ENCODE results near the gene SMARCA4. TPM values are rescaled to one million over a fixed set of nuclear protein-coding genes. Genes with fewer than 3 reads are reported as not detected.

Gene SMARCA4
- total RNA-seq, 2 experiments from 2014 or later = 409 to 554 TPM

DNA sequence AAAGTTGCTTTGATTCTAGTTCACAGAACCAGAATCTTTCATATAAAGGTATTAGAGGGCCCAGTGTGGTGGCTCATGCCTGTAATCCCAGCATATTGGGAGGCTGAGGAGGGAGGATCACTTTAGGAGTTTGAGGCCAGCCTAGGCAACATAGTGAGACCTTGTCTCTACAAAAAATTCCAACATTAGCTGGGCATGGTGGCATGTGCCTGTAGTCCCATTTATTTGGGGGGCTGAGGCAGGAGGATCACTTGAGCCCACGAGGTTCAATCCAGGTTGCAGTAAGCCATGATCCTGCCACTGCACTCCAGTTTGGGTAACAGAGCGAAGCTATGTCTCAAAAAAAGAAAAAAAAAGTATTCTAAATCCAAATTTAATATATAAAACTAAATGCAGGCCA is 137.5 kb downstream of the SMARCA4 start:
- Histone ChIP-seq H3K4me1 (ENCODE audit: insufficient read depth, low read length, poor library complexity, severe bottlenecking) (peaks cover 12% of the 10 kb centered on the region), H2AFZ (ENCODE audit: low read length) (no peak overlapping the region), H3K9me3 (ENCODE audit: low read length) (no peaks in the 10 kb centered on the region), H4K20me1 (ENCODE audit: insufficient read depth, low read length) (peaks cover 22% of the 10 kb centered on the region), H3K27ac (ENCODE audit: low read depth, low read length, poor library complexity, severe bottlenecking) (no peak overlapping the region), H3K79me2 (ENCODE audit: insufficient read depth, low read depth, low read length) (peaks cover 76% of the 10 kb centered on the region), H3K9me2 (ENCODE audit: insufficient read depth, low read length) (no peaks in the 10 kb centered on the region), H3K4me3 (ENCODE audit: low read depth, low read length, poor library complexity, severe bottlenecking) (no peak overlapping the region), H3K36me3 (ENCODE audit: insufficient read depth, low read length) (peaks cover 96% of the 10 kb centered on the region), H3K4me2 (ENCODE audit: low read length) (no peak overlapping the region)
- no peak for TF ChIP-seq EZH2phosphoT487 (IDR thresholded peaks at IDR 0.05; ENCODE audit: borderline replicate concordance, low read depth, low read length)
- no peak for TF ChIP-seq CTCF (conservative IDR thresholded peaks at IDR 0.05; ENCODE audit: low read length)
- no TSS peak for BruUV-seq (replicated peaks)
- ChIA-PET POLR2A (interaction anchor here (1.5 kb wide), 1 partner anchor 48 kb away, joined by 4 read pairs; no protein-coding TSS in a partner anchor), CTCF (ENCODE audit: unreplicated experiment) (no interaction called here)
- intact Hi-C loops (cut with micrococcal nuclease; ENCODE audit: unreplicated experiment) = no loop called here
- no peak for DNase-seq (ENCODE audit: low spot score)

- no peak for DNase-seq (ENCODE audit: low spot score)
- H3K4me2 ChIP-seq (ENCODE audit: low read length) = no peak overlapping the region
- H3K27ac ChIP-seq (ENCODE audit: low read depth, low read length, poor library complexity, severe bottlenecking) = no peak overlapping the region
- H3K9me2 ChIP-seq (ENCODE audit: insufficient read depth, low read length) = no peaks in the 10 kb centered on the region
- H2AFZ ChIP-seq (ENCODE audit: low read length) = no peak overlapping the region
- peaks cover 96% of the 10 kb centered on the region for H3K36me3 ChIP-seq (ENCODE audit: insufficient read depth, low read length)
- no peak for TF ChIP-seq EZH2phosphoT487 (IDR thresholded peaks at IDR 0.05; ENCODE audit: borderline replicate concordance, low read depth, low read length)
- TF ChIP-seq CTCF (conservative IDR thresholded peaks at IDR 0.05; ENCODE audit: low read length) = no peak
- ChIA-PET CTCF (ENCODE audit: unreplicated experiment) (no interaction called here), POLR2A (interaction anchor here (0.7 kb wide), 1 partner anchor 9 kb away, joined by 3 read pairs; no protein-coding TSS in a partner anchor)
- H3K4me1 ChIP-seq (ENCODE audit: insufficient read depth, low read length, poor library complexity, severe bottlenecking) = peaks cover 12% of the 10 kb centered on the region
- intact Hi-C loops (cut with micrococcal nuclease; ENCODE audit: unreplicated experiment) = no loop called here
- peaks cover 17% of the 10 kb centered on the region for H4K20me1 ChIP-seq (ENCODE audit: insufficient read depth, low read length)
- BruUV-seq (replicated peaks) = no TSS peak
- peaks cover 70% of the 10 kb centered on the region for H3K79me2 ChIP-seq (ENCODE audit: insufficient read depth, low read depth, low read length)
- H3K9me3 ChIP-seq (ENCODE audit: low read length) = no peaks in the 10 kb centered on the region
- no peak overlapping the region for H3K4me3 ChIP-seq (ENCODE audit: low read depth, low read length, poor library complexity, severe bottlenecking)
Measured at GRCh38 chr19:11098861-11099260, 138.0 kb downstream of the SMARCA4 start.

DNA sequence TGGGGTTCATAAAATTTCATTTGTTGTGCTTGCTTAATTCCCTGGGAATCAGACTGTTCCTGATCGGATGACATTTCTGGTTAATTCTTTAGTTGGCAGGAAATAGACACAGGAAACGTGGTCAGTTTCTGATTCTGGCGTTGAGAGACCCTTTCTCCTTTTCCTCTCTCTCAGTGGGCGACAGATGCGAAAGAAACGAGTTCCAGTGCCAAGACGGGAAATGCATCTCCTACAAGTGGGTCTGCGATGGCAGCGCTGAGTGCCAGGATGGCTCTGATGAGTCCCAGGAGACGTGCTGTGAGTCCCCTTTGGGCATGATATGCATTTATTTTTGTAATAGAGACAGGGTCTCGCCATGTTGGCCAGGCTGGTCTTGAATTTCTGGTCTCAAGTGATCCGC is 139.2 kb downstream of the SMARCA4 start:
- POLR2A ChIA-PET = interaction anchor here (1.1 kb wide), 1 partner anchor 46 kb away, joined by 3 read pairs; no protein-coding TSS in a partner anchor
- TF ChIP-seq CTCF (conservative IDR thresholded peaks at IDR 0.05; ENCODE audit: low read length) = no peak
- TF ChIP-seq EZH2phosphoT487 (IDR thresholded peaks at IDR 0.05; ENCODE audit: borderline replicate concordance, low read depth, low read length) = no peak
- CTCF ChIA-PET (ENCODE audit: unreplicated experiment) = no interaction called here
- DNase-seq (ENCODE audit: low spot score) = no peak
- Histone ChIP-seq H3K4me1 (ENCODE audit: insufficient read depth, low read length, poor library complexity, severe bottlenecking) (peaks cover 3% of the 10 kb centered on the region), H4K20me1 (ENCODE audit: insufficient read depth, low read length) (peaks cover 9% of the 10 kb centered on the region), H3K36me3 (ENCODE audit: insufficient read depth, low read length) (peaks cover 97% of the 10 kb centered on the region), H3K9me2 (ENCODE audit: insufficient read depth, low read length) (no peaks in the 10 kb centered on the region), H2AFZ (ENCODE audit: low read length) (no peak overlapping the region), H3K4me3 (ENCODE audit: low read depth, low read length, poor library complexity, severe bottlenecking) (no peak overlapping the region), H3K27ac (ENCODE audit: low read depth, low read length, poor library complexity, severe bottlenecking) (no peak overlapping the region), H3K79me2 (ENCODE audit: insufficient read depth, low read depth, low read length) (peaks cover 58% of the 10 kb centered on the region), H3K4me2 (ENCODE audit: low read length) (no peak overlapping the region), H3K9me3 (ENCODE audit: low read length) (no peaks in the 10 kb centered on the region)
- no TSS peak for BruUV-seq (replicated peaks)
- intact Hi-C loops (cut with micrococcal nuclease; ENCODE audit: unreplicated experiment) = no loop called here
